GM10266 (cell line): ENCODE measurements around the gene DNM3.

Source experiments
- DNase-seq: peaks from one replicate; pipeline ENCODE4 v3.0.0; 2012; ENCODE audit errors: extremely low spot score
- CTCF ChIP-seq: IDR thresholded peaks from 2 replicates; pipeline ENCODE4 v1.5.1; 2012; ENCODE audit warnings: mild to moderate bottlenecking, low read depth; ENCODE audit not compliant: control insufficient read depth, insufficient read depth; ENCODE audit errors: missing control alignments

DNM3 gene

DNA sequence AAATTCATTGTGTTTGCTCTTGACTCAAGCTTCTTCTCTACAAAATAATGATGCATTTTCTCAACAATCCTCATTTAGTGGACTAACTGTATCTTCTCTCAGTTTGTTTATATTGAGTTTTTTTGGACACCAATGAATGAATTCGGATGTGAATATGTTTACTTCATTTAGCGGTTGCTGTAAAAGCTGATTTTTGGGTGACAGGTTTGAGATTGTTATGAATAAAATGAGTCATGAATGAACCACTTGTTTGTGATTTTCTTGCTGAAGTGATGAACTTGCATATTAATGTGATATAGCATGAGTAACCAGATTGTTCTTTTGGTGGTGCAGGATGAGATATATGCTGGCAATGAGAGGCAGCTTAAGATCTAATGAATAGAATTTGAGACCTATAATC lies 3.1 kb downstream of the DNM3 start:
- no peak for TF ChIP-seq CTCF
- DNase-seq, result no peak

DNA sequence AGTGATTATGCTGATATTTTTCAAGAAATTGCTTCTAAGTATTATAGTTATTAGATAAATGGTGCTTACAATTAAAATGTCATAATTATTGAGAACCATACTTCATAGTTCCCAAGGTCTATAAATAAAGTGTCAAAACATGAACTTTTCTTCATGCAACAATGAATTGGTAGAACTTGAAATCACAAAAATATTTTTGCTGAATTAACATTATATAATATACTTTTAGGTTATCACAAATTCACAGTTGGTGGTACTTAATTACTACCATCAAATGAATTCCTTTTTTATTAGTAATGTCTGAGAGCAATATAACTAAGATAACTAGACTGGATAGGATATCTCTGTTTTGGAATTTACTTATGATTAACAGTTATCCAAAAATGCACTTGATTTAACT lies 4.7 kb downstream of the DNM3 start:
- no peak for TF ChIP-seq CTCF

GRCh38 chr1:171849245-171849898 lies 8.1 kb downstream of the DNM3 start:
- no peak for TF ChIP-seq CTCF
- no peak for DNase-seq

More for the DNA sequence above, 4.7 kb downstream of the DNM3 start:
- no peak for DNase-seq

- peak; percentile 20 for TF ChIP-seq CTCF
- DNase-seq, result no peak
These were observed 9.5 kb downstream of the DNM3 start for GRCh38 chr1:171850651-171851350.

DNA sequence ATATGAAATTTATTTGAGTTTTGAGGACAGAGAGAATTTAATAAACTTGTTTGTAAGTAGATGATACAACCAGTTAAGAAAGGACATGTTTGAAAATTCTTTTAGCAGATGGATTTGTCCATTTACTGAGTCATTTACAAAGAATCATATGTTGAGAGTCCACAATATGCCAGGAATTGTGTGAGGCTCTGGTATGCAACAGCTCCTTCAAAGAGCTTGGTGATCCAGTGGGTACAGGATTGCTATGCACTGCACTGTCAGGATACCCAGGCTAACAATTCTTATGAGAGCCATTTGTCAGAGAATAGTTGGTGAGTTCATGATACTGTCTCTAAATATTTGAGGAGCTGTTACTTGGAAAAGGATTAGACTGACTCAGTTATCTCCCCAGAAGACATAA lies 11.0 kb downstream of the DNM3 start:
- DNase-seq, result no peak
- TF ChIP-seq CTCF, result no peak

GRCh38 chr1:171855381-171855780 lies 14.1 kb downstream of the DNM3 start:
- DNase-seq, result no peak
- TF ChIP-seq CTCF, result no peak

- no peak for DNase-seq
- TF ChIP-seq CTCF, result no peak
These were observed 17.4 kb downstream of the DNM3 start for GRCh38 chr1:171858696-171859095.
